Measurements from ENCODE around the gene SFXN5. TPM values are rescaled to one million over a fixed set of nuclear protein-coding genes. Genes with fewer than 3 reads are reported as not detected.

The SFXN5 gene
- total and polyA plus RNA-seq, 2 of the 8 experiments (the other 6 are each of a cell fraction or from before 2014, with no cell fraction given) = 29.3 to 33.1 TPM

DNA sequence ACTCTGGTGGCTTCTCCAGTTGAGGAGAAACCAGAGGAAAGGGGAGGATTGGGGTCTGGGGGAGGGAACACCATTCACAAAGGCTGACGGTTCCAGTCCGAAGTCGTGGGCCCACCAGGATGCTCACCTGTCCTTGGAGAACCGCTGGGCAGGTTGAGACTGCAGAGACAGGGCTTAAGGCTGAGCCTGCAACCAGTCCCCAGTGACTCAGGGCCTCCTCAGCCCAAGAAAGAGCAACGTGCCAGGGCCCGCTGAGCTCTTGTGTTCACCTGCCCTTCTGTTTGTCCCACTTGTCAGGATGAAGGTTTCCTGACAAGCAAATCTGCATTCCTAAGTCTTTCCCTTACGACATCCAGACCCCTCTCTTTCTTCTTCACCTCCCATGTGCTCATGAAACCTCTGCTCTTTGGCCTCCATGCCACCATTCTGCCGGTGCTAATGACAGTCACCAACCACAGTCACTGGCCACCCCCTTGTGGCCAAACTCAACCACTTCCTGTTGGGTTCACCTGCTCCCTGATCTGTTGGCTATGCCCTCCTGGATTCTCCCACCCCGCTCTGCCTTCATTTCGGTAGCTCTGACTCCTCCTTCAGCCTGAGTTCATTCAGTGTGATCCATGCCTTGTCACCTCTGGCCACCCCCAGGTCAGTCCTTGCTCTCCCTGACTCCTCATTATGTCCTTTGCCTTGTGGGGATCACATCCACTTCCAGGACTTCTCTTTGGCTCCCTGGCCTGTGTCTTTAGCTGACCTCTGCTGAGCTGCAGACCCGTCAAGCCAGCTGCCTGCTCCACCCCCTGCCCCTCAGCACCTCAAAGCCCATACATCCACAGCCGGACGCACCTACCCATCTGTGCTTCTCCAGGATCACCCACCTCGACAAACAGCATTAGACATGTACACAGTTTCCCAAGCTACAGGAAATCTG, 136.6 kb downstream of the SFXN5 start:
- Histone ChIP-seq H3K56ac (replicated peaks; ENCODE audit: insufficient read length, low read depth, low read length) (no peak overlapping the region), H3K4me2 (ENCODE audit: insufficient read depth in 1 of 2, low read depth in 2 of 2, low read length in 2 of 2) (no peak overlapping the region), H3K4me1 (replicated peaks in 1 of 4; ENCODE audit: control insufficient read depth in 3 of 4, insufficient read depth in 4 of 4, low read length in 3 of 4) (peaks cover 0 to 16% (median 9%) of the 10 kb centered on the region in 4 experiments; a peak in 5 of 7 replicates), H2BK120ac (replicated peaks; ENCODE audit: low read depth, low read length) (no peak overlapping the region), H3K23ac (ENCODE audit: insufficient read length) (no peak overlapping the region), H3K27ac (ENCODE audit: low read depth, low read length) (no peak overlapping the region), H2AK5ac (ENCODE audit: low read depth, low read length) (peak overlapping the region; percentile 14; the same call in 1 of the 2 replicates), H3K79me1 (ENCODE audit: low read depth, low read length) (no peaks in the 10 kb centered on the region), H3K23me2 (ENCODE audit: low read depth, low read length) (no peaks in the 10 kb centered on the region), H3K27me3 (replicated peaks in 1 of 4; ENCODE audit: control insufficient read depth in 3 of 4, extremely low read depth in 1 of 4, insufficient read depth in 3 of 4, low read length in 3 of 4) (peaks cover 0 to 19% (median 10%) of the 10 kb centered on the region in 4 experiments; a peak in 3 of 7 replicates), H2AFZ (ENCODE audit: low read length) (no peak overlapping the region), H3K14ac (ENCODE audit: insufficient read length) (no peak overlapping the region), H4K20me1 (replicated peaks in 1 of 2; ENCODE audit: control insufficient read depth in 1 of 2, insufficient read depth in 2 of 2, low read length in 2 of 2) (no peaks in the 10 kb centered on the region), H3K4ac (replicated peaks; ENCODE audit: insufficient read length, low read depth, low read length) (no peak overlapping the region), H3K79me2 (ENCODE audit: control insufficient read depth in 1 of 2, insufficient read depth in 2 of 2, low read length in 2 of 2) (no peaks in the 10 kb centered on the region), H3K36me3 (ENCODE audit: control insufficient read depth in 2 of 4, insufficient read depth in 4 of 4, low read length in 3 of 4) (no peaks in the 10 kb centered on the region), H2BK12ac (ENCODE audit: low read depth, low read length) (peak overlapping the region; percentile 28; the same call in 1 of the 2 replicates), H2BK20ac (ENCODE audit: low read length) (peak overlapping the region; percentile 61; the same call in 1 of the 2 replicates), H3K9ac (replicated peaks in 1 of 4; ENCODE audit: extremely low read depth in 1 of 4, low read depth in 3 of 4, low read length in 3 of 4) (no peak overlapping the region), H3K9me3 (ENCODE audit: insufficient read depth in 2 of 2, low read depth in 1 of 2, low read length in 1 of 2) (no peaks in the 10 kb centered on the region), H3K18ac (ENCODE audit: extremely low read depth, low read length) (no peak overlapping the region), H4K91ac (replicated peaks; ENCODE audit: insufficient read length, low read length) (peak overlapping the region; percentile 47), H2BK15ac (ENCODE audit: low read length) (peak overlapping the region; percentile 99; the same call in 1 of the 2 replicates), H2BK5ac (ENCODE audit: low read depth, low read length) (peak overlapping the region; percentile 30; the same call in 1 of the 2 replicates), H4K8ac (ENCODE audit: extremely low read depth, insufficient read depth, low read length) (no peak overlapping the region), H3K4me3 (ENCODE audit: extremely low read depth in 1 of 4, insufficient read depth in 2 of 4, low read depth in 3 of 4, low read length in 4 of 4) (no peak overlapping the region), H4K5ac (ENCODE audit: insufficient read length, low read depth, low read length) (no peak overlapping the region)
- DNase-seq (ENCODE audit: low read depth in 1 of 2, low spot score in 2 of 2) (no peak), FAIRE-seq (no peak)
- ChIA-PET CTCF (ENCODE audit: partially characterized antibody) (interaction anchor here (0.6 to 25.6 kb wide), 22 partner anchors 9 to 242 kb away, joined by 3 to 490 read pairs (median 6); partner anchors contain the start of genes EMX1 and SPR), POLR2A (ENCODE audit: partially characterized antibody) (interaction anchor here (0.6 to 4.2 kb wide), 11 partner anchors 8 to 42 kb away, joined by 3 to 17 read pairs (median 3); partner anchors contain the start of gene EMX1)
- 82% methylated on average over 14 of the region's 14 CpGs; no CpG with 5 or more reads in 1 of the 2 experiments for WGBS, 2 experiments (ENCODE audit: extremely low coverage in 1 of 2, insufficient coverage in 1 of 2, insufficient read length in 1 of 2, insufficient replicate concordance in 2 of 2, low coverage in 1 of 2, low lambda C conversion rate in 2 of 2, missing lambda C conversion rate in 1 of 2)
- no peak for TF ChIP-seq RNF2 (IDR thresholded peaks at IDR 0.05; ENCODE audit: borderline replicate concordance, low read depth, low read length, missing control alignments, poor library complexity, severe bottlenecking)
- TF ChIP-seq, protein P1, sequence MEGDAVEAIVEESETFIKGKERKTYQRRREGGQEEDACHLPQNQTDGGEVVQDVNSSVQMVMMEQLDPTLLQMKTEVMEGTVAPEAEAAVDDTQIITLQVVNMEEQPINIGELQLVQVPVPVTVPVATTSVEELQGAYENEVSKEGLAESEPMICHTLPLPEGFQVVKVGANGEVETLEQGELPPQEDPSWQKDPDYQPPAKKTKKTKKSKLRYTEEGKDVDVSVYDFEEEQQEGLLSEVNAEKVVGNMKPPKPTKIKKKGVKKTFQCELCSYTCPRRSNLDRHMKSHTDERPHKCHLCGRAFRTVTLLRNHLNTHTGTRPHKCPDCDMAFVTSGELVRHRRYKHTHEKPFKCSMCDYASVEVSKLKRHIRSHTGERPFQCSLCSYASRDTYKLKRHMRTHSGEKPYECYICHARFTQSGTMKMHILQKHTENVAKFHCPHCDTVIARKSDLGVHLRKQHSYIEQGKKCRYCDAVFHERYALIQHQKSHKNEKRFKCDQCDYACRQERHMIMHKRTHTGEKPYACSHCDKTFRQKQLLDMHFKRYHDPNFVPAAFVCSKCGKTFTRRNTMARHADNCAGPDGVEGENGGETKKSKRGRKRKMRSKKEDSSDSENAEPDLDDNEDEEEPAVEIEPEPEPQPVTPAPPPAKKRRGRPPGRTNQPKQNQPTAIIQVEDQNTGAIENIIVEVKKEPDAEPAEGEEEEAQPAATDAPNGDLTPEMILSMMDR (IDR thresholded peaks at IDR 0.05; ENCODE audit: control extremely low read depth in 1 of 3, insufficient read depth in 1 of 3, low read depth in 1 of 3, low read length in 3 of 3) = peak in 2 of 3 experiments; percentile 77 to 79; a peak in 3 of 4 replicates
- TF ChIP-seq TAF7 (optimal IDR thresholded peaks at IDR 0.05; ENCODE audit: borderline replicate concordance, low read depth, low read length) = no peak
- TF ChIP-seq YY1 (IDR thresholded peaks at IDR 0.05; ENCODE audit: low read depth, low read length) = peak; percentile 58; the same call in 1 of the 2 replicates
- TF ChIP-seq, protein P2, sequence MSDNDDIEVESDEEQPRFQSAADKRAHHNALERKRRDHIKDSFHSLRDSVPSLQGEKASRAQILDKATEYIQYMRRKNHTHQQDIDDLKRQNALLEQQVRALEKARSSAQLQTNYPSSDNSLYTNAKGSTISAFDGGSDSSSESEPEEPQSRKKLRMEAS (IDR thresholded peaks at IDR 0.05) = peak; percentile 61
- TF ChIP-seq RAD21 (IDR thresholded peaks at IDR 0.05 in 1 of 2, conservative IDR thresholded peaks at IDR 0.05 in 1 of 2; ENCODE audit: low read depth in 2 of 2, low read length in 2 of 2) = peak; percentile 79 to 80
